Tibial nerve (tissue), 4 donors: Measurements from ENCODE around the gene CAMTA1. TPM values are rescaled to one million over a fixed set of nuclear protein-coding genes. Genes with fewer than 3 reads are reported as not detected.

Experiments
- DNase-seq, 2 donors: peaks; one replicate each; pipeline ENCODE4 v3.0.0-alpha.2; 2019; ENCODE audit warnings: low spot score in 2 of 2
- H3K27ac ChIP-seq, 4 donors: fragments of 200-600 bp; sonication (generic) in 3 of 4; one replicate each; pipeline ENCODE4 v1.5.1; 2017 to 2019; ENCODE audit warnings: mild to moderate bottlenecking in 1 of 4
- H3K27me3 ChIP-seq, 2 donors: fragments of 200-600 bp; sonication (generic) in 1 of 2; one replicate each; pipeline versions ENCODE4 v1.5.1 to v1.6.0; 2017 to 2019
- H3K36me3 ChIP-seq, 3 donors: fragments of 200-600 bp; sonication (generic); one replicate each; pipeline ENCODE4 v1.5.1; 2018 to 2019
- H3K4me1 ChIP-seq, 4 donors: fragments of 200-600 bp; sonication (generic) in 3 of 4; one replicate each; pipeline ENCODE4 v1.5.1; 2017 to 2019
- H3K4me3 ChIP-seq, 4 donors: fragments of 200-600 bp; sonication (generic) in 3 of 4; one replicate each; pipeline ENCODE4 v1.5.1; 2017 to 2019; ENCODE audit warnings: mild to moderate bottlenecking in 1 of 4, moderate library complexity in 1 of 4
- H3K9me3 ChIP-seq, 4 donors: fragments of 200-600 bp; sonication (generic) in 3 of 4; one replicate each; pipeline ENCODE4 v1.5.1; 2017 to 2019
- EP300 ChIP-seq, 2 donors: sonication (generic); formaldehyde crosslinking; IDR thresholded peaks; one replicate each; pipeline ENCODE4 v1.6.1; 2017; ENCODE audit warnings: antibody characterized with exemption in 2 of 2, mild to moderate bottlenecking in 1 of 2
- POLR2A ChIP-seq, 2 donors: fragments of 450-650 bp; IDR thresholded peaks; one replicate each; pipeline ENCODE4 v1.6.1; 2017; ENCODE audit warnings: antibody characterized with exemption in 2 of 2, mild to moderate bottlenecking in 2 of 2, moderate library complexity in 2 of 2
- WGBS, 2 donors: methylation state at CpG; one replicate each; pipeline ENCODE4 v1.1.5; 2018; 5-methylcytosine and 5-hydroxymethylcytosine counted together
- total RNA-seq, 4 donors: library from RNA; depleted of rRNA; stranded (reverse); fragments of >200 nt; gene quantifications; one replicate each; pipeline ENCODE4 v1.1.0, GENCODE V29; 2016
- TF ChIP-seq, protein P1 (sequence below), 5 experiments: fragments of 200-600 bp in 3 of 5; fragments of 450-650 bp in 2 of 5; sonication (generic) in 3 of 5; IDR thresholded peaks; one replicate each; pipeline ENCODE4 v1.5.1; 2016 to 2019; ENCODE audit warnings: antibody characterized with exemption in 5 of 5, mild to moderate bottlenecking in 3 of 5, moderate library complexity in 2 of 5

CAMTA1 gene
- total RNA-seq, 4 donors from 2014 or later = 41.8 to 104 (median 87.2) TPM

DNA sequence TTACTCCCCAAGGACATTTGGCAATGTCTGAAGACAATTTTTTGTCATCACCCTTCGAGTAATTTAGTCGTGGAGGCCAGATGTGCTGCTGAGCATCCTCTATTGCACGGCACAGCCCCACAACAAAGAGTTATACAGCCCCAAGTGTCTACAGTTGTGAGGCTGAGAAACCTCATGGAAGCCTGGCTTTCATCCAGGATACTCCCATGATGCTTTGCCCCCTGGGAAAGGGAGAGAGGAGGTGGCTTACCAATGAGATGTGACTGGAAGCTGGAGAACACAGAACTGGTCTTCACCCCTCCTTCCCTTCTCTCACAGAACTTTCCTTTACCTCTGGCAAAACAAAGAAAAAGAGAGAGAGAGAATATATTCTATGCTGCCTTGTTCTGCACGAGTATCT is 834.9 kb downstream of the CAMTA1 start:
- Histone ChIP-seq H3K4me3 (no peak overlapping the region), H3K27me3 (no peaks in the 10 kb centered on the region), H3K9me3 (no peaks in the 10 kb centered on the region), H3K4me1 (no peaks in the 10 kb centered on the region), H3K36me3 (no peaks in the 10 kb centered on the region), H3K27ac (no peak overlapping the region)
- TF ChIP-seq POLR2A (IDR thresholded peaks at IDR 0.05) = no peak
- TF ChIP-seq EP300 (IDR thresholded peaks at IDR 0.05) = no peak
- TF ChIP-seq, protein P1, sequence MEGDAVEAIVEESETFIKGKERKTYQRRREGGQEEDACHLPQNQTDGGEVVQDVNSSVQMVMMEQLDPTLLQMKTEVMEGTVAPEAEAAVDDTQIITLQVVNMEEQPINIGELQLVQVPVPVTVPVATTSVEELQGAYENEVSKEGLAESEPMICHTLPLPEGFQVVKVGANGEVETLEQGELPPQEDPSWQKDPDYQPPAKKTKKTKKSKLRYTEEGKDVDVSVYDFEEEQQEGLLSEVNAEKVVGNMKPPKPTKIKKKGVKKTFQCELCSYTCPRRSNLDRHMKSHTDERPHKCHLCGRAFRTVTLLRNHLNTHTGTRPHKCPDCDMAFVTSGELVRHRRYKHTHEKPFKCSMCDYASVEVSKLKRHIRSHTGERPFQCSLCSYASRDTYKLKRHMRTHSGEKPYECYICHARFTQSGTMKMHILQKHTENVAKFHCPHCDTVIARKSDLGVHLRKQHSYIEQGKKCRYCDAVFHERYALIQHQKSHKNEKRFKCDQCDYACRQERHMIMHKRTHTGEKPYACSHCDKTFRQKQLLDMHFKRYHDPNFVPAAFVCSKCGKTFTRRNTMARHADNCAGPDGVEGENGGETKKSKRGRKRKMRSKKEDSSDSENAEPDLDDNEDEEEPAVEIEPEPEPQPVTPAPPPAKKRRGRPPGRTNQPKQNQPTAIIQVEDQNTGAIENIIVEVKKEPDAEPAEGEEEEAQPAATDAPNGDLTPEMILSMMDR (IDR thresholded peaks at IDR 0.05) = no peak
- no peak for DNase-seq
- 52 to 63% methylated on average over 4 of the region's 4 CpGs for WGBS, 2 donors

DNA sequence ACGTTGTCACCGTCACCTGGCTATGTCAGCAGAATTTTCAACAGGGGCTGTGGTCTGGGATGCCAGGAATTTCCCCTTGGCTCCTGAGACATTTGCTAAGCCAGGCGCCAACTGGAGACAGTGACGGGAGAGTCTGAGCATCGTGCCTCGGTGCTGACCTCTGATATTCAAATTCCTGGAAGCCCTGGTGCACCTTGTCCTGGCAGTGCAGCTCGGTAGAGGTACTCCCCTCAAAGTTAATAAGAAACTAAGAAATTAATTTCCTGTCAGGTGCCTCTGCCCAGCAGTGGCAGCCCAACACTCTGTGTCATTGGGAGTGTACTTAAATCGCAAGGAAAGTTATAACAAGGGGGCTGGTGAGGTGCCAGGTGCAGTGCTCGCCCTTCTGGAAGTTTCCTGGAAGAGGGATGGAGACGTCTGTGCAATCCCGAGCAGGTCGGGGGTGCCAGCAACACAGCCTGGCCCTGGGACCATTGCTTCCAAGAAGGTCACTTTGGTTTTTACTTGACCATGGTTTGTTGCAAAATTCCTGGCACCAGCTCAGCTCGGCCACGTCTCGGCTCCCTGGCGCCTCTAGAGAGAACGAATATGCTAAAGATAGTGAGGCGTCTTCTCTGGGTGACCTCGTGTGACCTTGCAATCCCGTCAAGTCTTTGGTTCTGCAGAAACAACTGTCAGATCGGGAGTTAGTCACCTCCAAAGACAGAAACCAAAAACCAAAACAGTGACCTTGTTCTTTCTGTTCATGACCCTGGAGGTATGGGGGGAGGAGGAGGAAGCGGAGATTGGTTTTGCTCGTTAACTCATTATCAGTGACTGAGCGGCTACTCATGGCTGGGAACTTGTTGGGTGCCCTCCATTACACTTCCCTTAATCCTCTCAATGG is 836.3 kb downstream of the CAMTA1 start:
- DNase-seq = no peak
- no peaks in the 10 kb centered on the region for H3K36me3 ChIP-seq
- TF ChIP-seq EP300 (IDR thresholded peaks at IDR 0.05) (no peak), POLR2A (IDR thresholded peaks at IDR 0.05) (no peak)
- TF ChIP-seq, protein P1 (IDR thresholded peaks at IDR 0.05) = no peak
- no peak overlapping the region for H3K4me3 ChIP-seq
- H3K9me3 ChIP-seq = no peaks in the 10 kb centered on the region
- 55 to 67% methylated on average over 24 of the region's 24 CpGs for WGBS, 2 donors
- H3K27me3 ChIP-seq = no peaks in the 10 kb centered on the region
- no peaks in the 10 kb centered on the region for H3K4me1 ChIP-seq
- no peak overlapping the region for H3K27ac ChIP-seq

DNA sequence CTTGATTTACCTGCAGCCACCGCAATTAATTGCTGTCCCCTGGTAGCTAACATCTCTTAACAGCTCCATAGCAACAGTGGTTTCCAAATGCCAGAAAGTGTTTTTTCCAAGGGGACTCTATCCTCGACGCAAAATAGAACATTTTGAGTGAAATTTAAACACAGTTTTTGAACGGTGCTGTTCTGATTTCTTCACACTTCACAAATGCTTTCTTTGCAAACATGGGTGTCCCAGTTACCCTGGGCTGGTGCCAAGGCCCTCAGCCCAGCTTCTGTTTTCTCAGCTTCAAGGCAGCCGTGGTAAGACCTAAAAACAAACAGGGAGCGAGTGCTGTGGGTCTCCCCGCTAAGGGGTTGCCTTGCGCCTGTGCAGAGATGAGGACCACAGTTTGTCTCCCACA is 838.6 kb downstream of the CAMTA1 start:
- DNase-seq = no peak
- Histone ChIP-seq H3K4me1 (no peaks in the 10 kb centered on the region), H3K9me3 (no peaks in the 10 kb centered on the region), H3K4me3 (no peak overlapping the region), H3K36me3 (no peaks in the 10 kb centered on the region), H3K27ac (no peak overlapping the region), H3K27me3 (no peaks in the 10 kb centered on the region)
- TF ChIP-seq EP300 (IDR thresholded peaks at IDR 0.05) (no peak), POLR2A (IDR thresholded peaks at IDR 0.05) (no peak)
- TF ChIP-seq, protein P1 (IDR thresholded peaks at IDR 0.05) = no peak
- 77% methylated on average over 8 of the region's 8 CpGs for WGBS, 2 donors

DNA sequence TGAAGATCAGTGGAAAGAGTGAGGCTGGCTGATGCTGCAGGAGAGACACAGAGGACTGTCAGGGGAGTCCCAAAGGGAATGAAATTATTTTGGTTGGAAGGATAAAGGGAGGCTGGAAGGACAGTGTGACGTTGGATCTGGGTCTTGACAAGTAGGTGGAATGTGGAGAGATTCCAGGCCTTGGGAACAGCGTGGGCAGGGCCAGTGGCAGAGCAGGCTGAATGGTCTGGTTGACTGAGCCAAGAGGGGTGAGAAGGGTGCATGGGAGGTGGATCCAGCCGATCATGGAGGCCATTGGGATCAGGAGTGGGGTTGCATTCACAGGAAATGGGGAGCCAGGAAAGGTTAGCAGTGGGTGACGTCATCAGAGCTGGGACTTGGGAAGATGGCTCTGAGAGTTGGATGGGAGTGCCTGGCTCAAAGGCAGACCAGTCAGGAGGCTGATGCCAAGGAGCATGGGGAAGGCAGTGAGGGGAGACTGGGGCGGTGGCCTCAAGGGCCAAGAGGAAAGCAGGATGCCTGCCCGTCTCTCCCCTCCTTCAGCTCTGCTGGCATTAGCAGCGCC is 839.6 kb downstream of the CAMTA1 start:
- Histone ChIP-seq H3K4me1 (no peaks in the 10 kb centered on the region), H3K27ac (no peak overlapping the region), H3K9me3 (no peaks in the 10 kb centered on the region), H3K27me3 (no peaks in the 10 kb centered on the region), H3K36me3 (no peaks in the 10 kb centered on the region), H3K4me3 (no peak overlapping the region)
- TF ChIP-seq, protein P1 (IDR thresholded peaks at IDR 0.05) = no peak
- TF ChIP-seq EP300 (IDR thresholded peaks at IDR 0.05) (no peak), POLR2A (IDR thresholded peaks at IDR 0.05) (no peak)
- 67 to 68% methylated on average over 7 of the region's 7 CpGs for WGBS, 2 donors
- DNase-seq = no peak

DNA sequence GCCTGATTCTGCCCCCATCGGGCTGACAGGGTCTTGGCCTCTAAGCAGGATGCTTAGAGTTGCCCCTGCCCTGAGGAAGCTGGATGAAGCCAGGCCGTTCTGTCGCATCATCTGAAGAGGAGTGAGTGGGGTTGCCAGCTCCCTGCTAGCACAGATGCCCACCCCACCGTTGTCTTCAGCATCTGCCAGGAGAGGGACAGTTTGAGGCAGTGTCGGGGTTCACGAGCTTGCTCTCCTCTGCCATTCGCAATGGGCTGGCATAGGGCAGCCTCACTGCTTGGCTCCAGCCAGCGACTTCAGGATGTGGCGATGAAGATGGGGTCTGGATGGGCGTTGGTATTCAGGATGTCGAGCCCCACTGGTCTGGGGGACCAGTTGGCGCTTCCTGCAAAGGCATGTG is 840.1 kb downstream of the CAMTA1 start:
- TF ChIP-seq, protein P1 (IDR thresholded peaks at IDR 0.05) = no peak
- TF ChIP-seq EP300 (IDR thresholded peaks at IDR 0.05) (no peak), POLR2A (IDR thresholded peaks at IDR 0.05) (no peak)
- WGBS, 2 donors = 90 to 92% methylated on average over 11 to 12 of the region's 12 CpGs
- Histone ChIP-seq H3K27ac (no peak overlapping the region), H3K27me3 (no peaks in the 10 kb centered on the region), H3K4me3 (no peak overlapping the region), H3K9me3 (no peaks in the 10 kb centered on the region), H3K4me1 (no peaks in the 10 kb centered on the region), H3K36me3 (no peaks in the 10 kb centered on the region)
- no peak for DNase-seq
